NCI-H2029 treated with DMSO at 0.1 percent for 48 hours (cell line): Measurements from ENCODE around the gene SEMA4D.

ENCODE experiments used
- DNase-seq: peaks from one replicate; lab custom pipeline; 2025; lab: John Stamatoyannopoulos, UW

The SEMA4D gene

DNA sequence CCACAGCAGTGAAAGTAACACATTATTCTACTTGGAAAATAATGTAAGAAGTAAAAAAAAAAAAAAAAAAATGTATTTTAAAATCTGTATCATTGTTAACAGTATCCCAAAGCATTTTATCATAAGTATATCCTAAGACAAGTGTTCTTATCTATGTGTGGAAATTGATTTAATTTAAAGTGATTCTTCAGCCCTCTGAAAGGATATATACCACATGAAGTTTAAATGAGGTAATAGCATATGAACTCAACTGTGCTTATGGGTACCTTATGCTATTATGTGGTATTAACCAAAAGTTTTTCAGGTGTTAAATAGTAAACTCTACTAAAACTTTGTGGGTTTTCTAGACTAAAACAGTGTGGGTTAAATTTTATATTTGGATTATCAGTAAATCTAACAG is 182.4 kb downstream of the SEMA4D start:
- no peak for DNase-seq

DNA sequence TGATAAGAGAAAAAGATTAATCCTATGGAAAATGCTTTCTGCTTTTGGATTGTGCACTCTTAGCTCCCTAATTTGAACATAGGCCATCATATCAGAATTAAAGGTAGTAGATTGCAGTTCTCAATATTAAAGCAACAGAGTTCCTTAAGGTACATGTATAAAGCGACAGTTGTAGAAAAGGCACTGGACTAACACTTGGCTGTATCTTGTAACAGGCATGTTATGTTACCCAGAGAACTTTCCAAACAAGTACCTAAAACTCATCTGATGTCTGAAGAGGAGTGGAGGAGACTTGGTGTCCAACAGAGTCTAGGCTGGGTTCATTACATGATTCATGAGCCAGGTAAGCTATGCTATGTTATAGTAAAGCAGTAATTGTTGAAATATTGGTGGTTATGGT is 183.0 kb downstream of the SEMA4D start:
- no peak for DNase-seq

DNA sequence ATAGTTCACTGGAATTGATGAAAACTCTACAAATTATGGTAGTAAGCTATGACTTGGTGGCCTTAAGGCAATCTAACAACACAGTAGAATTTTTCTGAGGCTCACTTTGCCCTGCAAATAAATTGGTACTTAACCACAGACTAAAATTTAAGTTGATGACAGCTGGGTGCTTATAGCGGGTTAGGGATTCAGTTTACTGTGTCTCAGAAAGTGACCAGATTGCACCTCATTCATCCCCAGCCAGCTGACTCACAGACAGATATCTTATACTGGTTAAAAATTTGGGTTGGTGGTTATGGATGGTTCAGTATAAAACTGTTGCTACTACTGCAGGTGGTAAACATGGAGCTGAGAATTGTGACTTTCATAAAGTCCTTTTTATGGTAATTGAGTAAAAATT is 184.1 kb downstream of the SEMA4D start:
- DNase-seq, result no peak

DNA sequence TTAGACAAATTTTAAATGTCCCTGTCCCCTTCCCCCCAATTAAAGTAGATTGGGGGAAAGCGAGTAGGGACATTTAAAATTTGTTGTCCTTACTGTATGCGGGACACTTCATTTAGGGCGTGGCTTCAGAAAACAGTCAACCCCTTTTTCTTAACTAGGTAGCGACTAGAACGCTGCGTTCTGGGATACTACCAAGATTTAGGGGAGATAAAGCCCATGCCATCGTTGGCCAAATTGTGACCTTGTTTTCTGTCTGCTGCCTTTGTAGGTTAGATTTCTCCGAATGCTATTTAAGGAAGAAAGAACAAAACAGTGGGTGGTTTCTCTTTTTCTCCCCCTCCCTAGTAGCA is 185.7 kb downstream of the SEMA4D start:
- no peak for DNase-seq

DNA sequence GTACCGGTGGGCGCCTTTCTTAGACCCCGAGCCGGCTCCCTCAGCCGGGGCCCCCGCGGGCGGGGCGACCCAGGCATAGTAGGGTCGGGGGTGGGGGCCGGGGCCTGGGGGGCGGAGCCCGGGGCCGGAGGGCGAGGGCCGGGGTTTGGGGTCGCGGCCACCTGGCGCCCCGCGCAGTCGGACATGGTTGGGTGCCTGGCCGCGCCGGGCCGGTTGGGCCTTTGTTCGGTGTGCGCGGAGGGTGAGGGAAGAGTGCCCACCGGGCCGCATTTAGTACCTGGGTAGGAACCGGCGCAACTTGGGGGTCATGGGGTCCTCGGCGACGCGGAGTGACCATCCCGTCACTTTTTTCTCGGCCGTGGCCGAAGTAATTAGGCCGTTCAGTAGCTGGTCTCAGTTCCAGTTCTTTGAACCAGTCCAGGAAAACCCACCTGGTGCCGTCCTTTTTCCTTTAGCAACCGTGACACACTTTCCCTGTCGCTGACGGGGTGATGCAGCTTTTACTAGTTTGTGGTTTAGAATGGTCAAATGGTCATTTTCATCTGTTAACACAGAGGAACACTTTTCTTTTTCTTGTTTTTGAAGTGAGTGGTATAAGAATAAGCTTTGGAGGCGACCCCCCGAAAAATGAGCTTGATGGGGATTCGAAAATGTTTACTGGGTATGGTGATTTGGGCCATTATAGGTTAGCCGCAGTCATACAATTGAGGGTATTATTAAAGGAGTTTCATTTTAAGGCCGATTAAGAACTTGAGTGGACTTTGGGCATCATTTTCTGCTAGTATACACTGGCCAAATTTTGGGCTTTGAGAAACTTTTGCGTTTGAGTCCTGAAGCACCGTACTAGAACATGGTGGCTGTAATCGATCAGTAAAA is 186.3 kb downstream of the SEMA4D start:
- no peak for DNase-seq
